SU-DHL-6 (cell line): ENCODE measurements around the gene FYB1.
"Not testable (repeated sequence)": the region's sequence is repeated elsewhere in the genome, so short reads cannot be mapped to it uniquely, and the experiment has no call there.

Source experiments
- H2AFZ ChIP-seq: fragments of 200-600 bp; sonication (generic); 2 replicates; pipeline ENCODE4 v1.6.1; 2014; ENCODE audit warnings: low read depth, mild to moderate bottlenecking, moderate library complexity, mixed read lengths, antibody characterized with exemption, low read length; ENCODE audit not compliant: severe bottlenecking
- H3F3A ChIP-seq: fragments of 200-600 bp; shearing (Covaris generic); 2 replicates; pipeline ENCODE4 v1.6.0; 2016; ENCODE audit warnings: antibody characterized with exemption, mild to moderate bottlenecking; ENCODE audit not compliant: insufficient read depth
- H3K27ac ChIP-seq: fragments of 200-600 bp; sonication (generic); 2 replicates; pipeline ENCODE4 v1.5.1; 2016; ENCODE audit warnings: low read depth, mild to moderate bottlenecking, low read length, moderate library complexity, mixed read lengths
- H3K27me3 ChIP-seq: fragments of 200-600 bp; sonication (generic), shearing (Covaris generic); 2 replicates; pipeline ENCODE4 v1.6.0; 2014; ENCODE audit warnings: mild to moderate bottlenecking, low read length
- H3K36me3 ChIP-seq: fragments of 200-600 bp; sonication (generic); 2 replicates; pipeline ENCODE4 v1.6.1; 2014; ENCODE audit warnings: mild to moderate bottlenecking, low read length, mixed read lengths
- H3K4me2 ChIP-seq: fragments of 300-600, 200-600 bp; shearing (Covaris generic), sonication (generic); 2 replicates; pipeline ENCODE4 v1.6.0; 2014; ENCODE audit warnings: low read length, low read depth, mild to moderate bottlenecking; ENCODE audit not compliant: poor library complexity, severe bottlenecking
- H3K4me3 ChIP-seq: fragments of 200-600 bp; sonication (generic); 2 replicates; pipeline ENCODE4 v1.5.1; 2014; ENCODE audit warnings: antibody characterized with exemption, low read length, mild to moderate bottlenecking, mixed read lengths; ENCODE audit not compliant: insufficient read depth, poor library complexity, severe bottlenecking
- H3K79me2 ChIP-seq: fragments of 200-600 bp; sonication (generic); 2 replicates; pipeline ENCODE4 v1.6.1; 2014; ENCODE audit warnings: mild to moderate bottlenecking, low read length, moderate library complexity; ENCODE audit not compliant: insufficient read depth
- H3K9ac ChIP-seq: fragments of 200-600 bp; sonication (generic); 2 replicates; pipeline ENCODE4 v1.7.0; 2014; ENCODE audit warnings: mild to moderate bottlenecking, low read length
- H3K9me2 ChIP-seq: fragments of 200-600 bp; sonication (generic); replicated peaks from 2 replicates; pipeline ENCODE4 v1.6.1; 2014; ENCODE audit warnings: low read length; ENCODE audit not compliant: insufficient read depth
- H3K9me3 ChIP-seq: fragments of 200-600 bp; sonication (generic); 2 replicates; pipeline ENCODE4 v1.6.1; 2014; ENCODE audit warnings: low read length, mixed read lengths; ENCODE audit not compliant: insufficient read depth
- H4K20me1 ChIP-seq: fragments of 200-600 bp; sonication (generic); 2 replicates; pipeline ENCODE4 v1.6.1; 2014; ENCODE audit warnings: low read depth, mild to moderate bottlenecking, antibody characterized with exemption, low read length, moderate library complexity, mixed read lengths
- EZH2phosphoT487 ChIP-seq: fragments of 200-600 bp; sonication (generic), shearing (Covaris generic); conservative IDR thresholded peaks from 2 replicates; pipeline ENCODE4 v1.6.1; 2018; ENCODE audit warnings: mild to moderate bottlenecking, antibody characterized with exemption, low read length, moderate library complexity, mixed read lengths
- TF ChIP-seq, protein P1 (sequence below): fragments of 200-600 bp; sonication (generic); IDR thresholded peaks from one replicate; pipeline ENCODE4 v1.5.1; 2017; ENCODE audit warnings: antibody characterized with exemption, mild to moderate bottlenecking, low read length, moderate library complexity; ENCODE audit not compliant: insufficient read depth, poor library complexity, severe bottlenecking

The FYB1 gene

DNA sequence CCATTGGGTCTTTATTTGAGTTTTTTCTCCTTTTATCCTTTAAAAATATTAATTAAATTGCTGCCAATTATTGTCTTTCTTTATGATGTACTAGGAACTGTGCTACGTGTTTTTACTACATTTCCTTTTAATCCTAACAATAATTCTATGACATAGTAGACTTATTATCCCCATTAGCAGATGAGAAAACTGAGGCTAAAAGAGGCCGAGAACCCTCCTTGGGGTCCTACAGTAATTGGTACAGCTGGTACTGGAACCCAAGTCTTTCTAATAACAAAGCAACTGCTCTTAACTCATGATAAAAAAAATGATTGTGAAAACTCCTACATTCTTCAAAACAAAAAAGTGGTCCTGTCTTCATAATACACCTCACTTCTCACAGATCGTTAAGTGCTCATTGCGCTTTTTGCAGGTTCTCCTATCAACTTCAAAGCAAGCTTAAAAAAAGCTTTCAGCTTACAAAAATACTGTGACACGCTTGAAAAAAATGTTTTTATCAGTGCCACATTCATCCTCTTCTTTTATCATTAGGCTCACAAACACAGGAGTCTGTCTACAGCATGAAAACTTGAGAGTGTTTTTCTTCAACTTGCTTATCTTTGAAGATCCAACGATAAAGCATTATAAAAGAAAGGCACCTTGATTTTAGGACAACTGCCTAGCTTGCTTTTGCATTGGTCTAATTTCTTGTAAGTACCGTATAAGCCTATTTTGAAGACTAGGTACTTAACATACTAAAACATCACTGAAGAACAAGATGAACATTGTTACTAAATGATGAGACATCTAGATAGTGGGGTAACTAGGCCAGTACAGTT, 32.4 kb downstream of the FYB1 start:
- Histone ChIP-seq H3K36me3 (no peaks in the 10 kb centered on the region), H3K9me3 (no peaks in the 10 kb centered on the region), H3K79me2 (no peaks in the 10 kb centered on the region), H3K27ac (no peak overlapping the region), H3K4me3 (no peak overlapping the region), H3K4me2 (no peak overlapping the region), H3F3A (no peaks in the 10 kb centered on the region), H3K9ac (no peak overlapping the region), H3K27me3 (no peaks in the 10 kb centered on the region), H4K20me1 (no peaks in the 10 kb centered on the region), H3K9me2 (no peaks in the 10 kb centered on the region), H2AFZ (no peak overlapping the region)
- TF ChIP-seq EZH2phosphoT487, result no peak
- TF ChIP-seq, protein P1, sequence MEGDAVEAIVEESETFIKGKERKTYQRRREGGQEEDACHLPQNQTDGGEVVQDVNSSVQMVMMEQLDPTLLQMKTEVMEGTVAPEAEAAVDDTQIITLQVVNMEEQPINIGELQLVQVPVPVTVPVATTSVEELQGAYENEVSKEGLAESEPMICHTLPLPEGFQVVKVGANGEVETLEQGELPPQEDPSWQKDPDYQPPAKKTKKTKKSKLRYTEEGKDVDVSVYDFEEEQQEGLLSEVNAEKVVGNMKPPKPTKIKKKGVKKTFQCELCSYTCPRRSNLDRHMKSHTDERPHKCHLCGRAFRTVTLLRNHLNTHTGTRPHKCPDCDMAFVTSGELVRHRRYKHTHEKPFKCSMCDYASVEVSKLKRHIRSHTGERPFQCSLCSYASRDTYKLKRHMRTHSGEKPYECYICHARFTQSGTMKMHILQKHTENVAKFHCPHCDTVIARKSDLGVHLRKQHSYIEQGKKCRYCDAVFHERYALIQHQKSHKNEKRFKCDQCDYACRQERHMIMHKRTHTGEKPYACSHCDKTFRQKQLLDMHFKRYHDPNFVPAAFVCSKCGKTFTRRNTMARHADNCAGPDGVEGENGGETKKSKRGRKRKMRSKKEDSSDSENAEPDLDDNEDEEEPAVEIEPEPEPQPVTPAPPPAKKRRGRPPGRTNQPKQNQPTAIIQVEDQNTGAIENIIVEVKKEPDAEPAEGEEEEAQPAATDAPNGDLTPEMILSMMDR, result no peak

DNA sequence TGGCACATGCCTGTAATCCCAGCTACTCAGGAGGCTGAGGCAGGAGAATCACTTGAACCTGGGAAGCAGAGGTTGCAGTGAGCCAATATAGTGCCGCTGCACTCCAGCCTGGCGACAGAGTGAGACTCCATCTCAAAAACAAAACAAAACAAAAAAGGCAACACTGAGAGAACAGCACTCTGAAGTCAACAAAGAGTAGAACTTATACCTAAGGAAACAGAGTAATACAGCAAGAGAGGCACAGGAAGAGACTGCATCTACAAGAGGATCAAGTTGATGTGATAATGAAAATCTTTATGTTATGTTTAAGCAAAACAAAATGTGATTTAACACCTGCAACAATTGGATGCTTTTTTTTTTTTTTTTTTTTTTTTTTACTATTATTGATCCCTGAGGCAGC, 33.1 kb downstream of the FYB1 start:
- TF ChIP-seq, protein P1, result no peak
- TF ChIP-seq EZH2phosphoT487, result no peak
- H3K9ac ChIP-seq, result no peak overlapping the region
- no peaks in the 10 kb centered on the region for H3K79me2 ChIP-seq
- no peak overlapping the region for H3K4me2 ChIP-seq
- H3F3A ChIP-seq, result no peaks in the 10 kb centered on the region
- no peak overlapping the region for H3K4me3 ChIP-seq
- no peaks in the 10 kb centered on the region for H3K9me2 ChIP-seq
- H2AFZ ChIP-seq, result no peak overlapping the region
- no peaks in the 10 kb centered on the region for H3K9me3 ChIP-seq
- H3K27me3 ChIP-seq, result no peaks in the 10 kb centered on the region
- no peaks in the 10 kb centered on the region for H3K36me3 ChIP-seq
- H3K27ac ChIP-seq, result no peak overlapping the region
- no peaks in the 10 kb centered on the region for H4K20me1 ChIP-seq

DNA sequence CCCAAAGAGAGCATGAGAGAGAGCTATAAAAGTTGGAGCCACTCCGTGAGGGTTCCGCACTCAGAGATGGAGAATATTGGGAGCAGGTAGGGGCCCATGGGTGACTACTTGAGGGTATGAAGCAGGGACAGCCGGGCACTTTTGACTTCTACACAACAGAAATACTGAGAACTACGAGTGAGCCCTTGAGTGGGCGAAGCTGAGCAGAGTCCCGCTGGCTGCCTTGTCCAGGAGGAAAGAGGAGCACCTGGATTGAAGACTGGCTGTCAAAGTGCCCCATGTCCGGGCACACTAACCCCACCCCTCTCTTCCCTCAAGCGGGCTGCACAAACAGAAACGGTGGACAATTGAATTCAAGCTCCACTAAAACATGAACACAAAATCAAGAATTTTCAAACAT, 33.6 kb downstream of the FYB1 start:
- H2AFZ ChIP-seq, result no peak overlapping the region
- H4K20me1 ChIP-seq, result no peaks in the 10 kb centered on the region
- TF ChIP-seq, protein P1, result no peak
- no peak for TF ChIP-seq EZH2phosphoT487
- no peak overlapping the region for H3K4me2 ChIP-seq
- H3K9ac ChIP-seq, result no peak overlapping the region
- no peaks in the 10 kb centered on the region for H3K9me3 ChIP-seq
- no peak overlapping the region for H3K27ac ChIP-seq
- H3K9me2 ChIP-seq, result no peaks in the 10 kb centered on the region
- H3K36me3 ChIP-seq, result no peaks in the 10 kb centered on the region
- H3K27me3 ChIP-seq, result no peaks in the 10 kb centered on the region
- H3K79me2 ChIP-seq, result no peaks in the 10 kb centered on the region
- no peaks in the 10 kb centered on the region for H3F3A ChIP-seq
- H3K4me3 ChIP-seq, result no peak overlapping the region

DNA sequence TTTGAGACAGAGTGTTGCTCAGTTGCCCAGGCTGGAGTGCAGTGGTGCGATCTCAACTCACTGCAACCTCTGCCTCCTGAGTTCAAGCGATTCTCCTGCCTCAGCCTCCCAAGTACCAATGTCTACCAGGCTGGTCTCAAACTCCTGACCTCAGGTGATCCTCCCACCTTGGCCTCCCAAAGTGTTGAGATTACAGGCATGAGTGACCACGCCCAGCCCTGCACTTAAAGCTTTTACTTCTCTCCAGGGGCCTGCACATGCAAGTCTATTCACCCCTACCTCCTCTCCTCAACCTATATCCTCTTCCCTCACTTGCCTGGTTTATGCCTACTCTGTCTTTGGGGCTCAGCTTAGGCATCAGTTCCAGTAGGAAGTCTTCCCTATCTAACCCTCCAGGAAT, 39.8 kb downstream of the FYB1 start:
- not testable (repeated sequence) for H3F3A ChIP-seq, H3K36me3 ChIP-seq, H3K4me3 ChIP-seq, H2AFZ ChIP-seq, H3K9me2 ChIP-seq, H3K9me3 ChIP-seq, H3K27me3 ChIP-seq, H3K79me2 ChIP-seq, H3K4me2 ChIP-seq, H3K27ac ChIP-seq, H4K20me1 ChIP-seq, H3K9ac ChIP-seq
